GM20431 (cell line): ENCODE data around the gene ADORA2A.

Experiments
- in situ Hi-C: fragments of 300-500 bp; cut with MseI, MboI; formaldehyde crosslinking; loops from one replicate; pipeline ENCODE4 v1.15.0; 2020; ENCODE audit warnings: low sequenced_read_pairs; ENCODE audit not compliant: unreplicated experiment

The ADORA2A gene

DNA sequence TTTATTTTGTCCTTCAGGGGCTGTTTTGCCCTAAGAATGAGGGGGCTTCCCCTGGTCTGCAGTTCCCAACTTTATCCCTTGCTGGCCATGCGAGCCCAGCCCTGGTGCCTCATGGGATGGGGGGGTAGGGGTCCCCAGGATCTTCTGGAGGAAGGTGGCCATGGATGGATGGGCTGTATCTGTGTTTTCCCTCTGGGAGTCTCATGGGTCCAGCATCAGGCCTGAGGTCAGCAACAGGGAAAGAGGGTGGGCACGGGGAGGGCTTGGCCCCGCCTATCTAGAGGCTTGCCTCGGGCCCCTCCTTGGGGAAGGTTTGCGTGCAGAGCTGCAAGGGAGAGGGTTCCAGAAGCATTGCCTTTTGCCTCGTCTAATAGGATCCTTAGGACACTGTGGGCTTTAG is 10.8 kb upstream of the ADORA2A start:
- in situ Hi-C loops, result no loop called here

DNA sequence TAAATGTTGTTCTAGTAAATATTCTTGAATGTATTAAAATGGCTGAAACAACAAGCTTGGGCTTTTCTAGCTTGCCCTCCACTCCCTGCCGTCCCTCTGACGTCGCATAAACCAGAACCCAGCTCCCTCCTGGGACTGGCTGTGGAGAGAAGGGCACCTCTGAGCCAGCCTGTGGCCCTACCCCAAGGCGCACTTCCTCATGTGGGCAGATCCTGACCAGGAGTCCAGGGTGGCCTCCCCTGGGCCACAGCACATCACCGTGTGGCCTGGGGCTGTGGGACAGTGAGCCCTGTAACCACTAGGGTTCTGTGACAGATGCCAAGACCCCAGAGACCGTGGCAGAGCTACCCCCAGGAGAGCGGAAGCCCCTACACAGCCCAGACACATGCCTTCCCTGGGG is 10.2 kb upstream of the ADORA2A start:
- in situ Hi-C loops, result no loop called here

DNA sequence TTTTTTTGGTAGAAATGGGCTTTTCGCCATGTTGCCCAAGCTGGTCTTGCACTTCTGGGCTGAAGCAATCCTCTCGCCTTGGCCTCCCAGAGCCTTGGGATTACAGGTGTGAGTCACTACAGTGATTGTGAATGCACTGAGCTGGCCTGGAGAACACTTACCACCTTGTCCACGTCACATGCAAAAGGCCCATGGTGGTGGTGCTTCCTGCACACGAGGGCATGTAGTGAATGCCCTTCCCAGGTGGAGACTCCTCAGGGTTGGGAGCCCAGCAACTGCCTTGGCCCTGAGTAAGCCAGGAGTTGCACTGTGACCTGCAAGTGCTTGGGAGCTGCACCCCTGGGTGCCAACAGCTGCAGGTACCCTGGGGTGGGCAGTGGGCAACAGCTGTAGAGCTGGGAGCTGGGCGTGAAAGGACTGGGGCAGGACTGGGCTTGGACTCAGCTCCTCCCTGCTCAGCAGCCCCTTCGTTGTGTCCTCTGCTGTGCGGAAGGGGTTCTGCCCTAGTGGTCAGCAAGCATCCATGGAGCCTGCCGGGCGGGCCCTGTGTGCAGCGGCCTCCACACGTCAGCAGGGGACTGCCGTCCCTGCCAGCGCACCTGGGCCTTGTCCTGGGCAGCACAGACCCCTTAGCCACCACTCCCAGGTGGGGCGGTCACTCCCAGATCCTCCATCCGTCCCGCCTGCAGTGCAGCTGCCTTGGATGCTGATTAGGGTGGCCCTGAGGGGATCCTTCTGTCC is 9.3 kb upstream of the ADORA2A start:
- in situ Hi-C loops, result no loop called here

DNA sequence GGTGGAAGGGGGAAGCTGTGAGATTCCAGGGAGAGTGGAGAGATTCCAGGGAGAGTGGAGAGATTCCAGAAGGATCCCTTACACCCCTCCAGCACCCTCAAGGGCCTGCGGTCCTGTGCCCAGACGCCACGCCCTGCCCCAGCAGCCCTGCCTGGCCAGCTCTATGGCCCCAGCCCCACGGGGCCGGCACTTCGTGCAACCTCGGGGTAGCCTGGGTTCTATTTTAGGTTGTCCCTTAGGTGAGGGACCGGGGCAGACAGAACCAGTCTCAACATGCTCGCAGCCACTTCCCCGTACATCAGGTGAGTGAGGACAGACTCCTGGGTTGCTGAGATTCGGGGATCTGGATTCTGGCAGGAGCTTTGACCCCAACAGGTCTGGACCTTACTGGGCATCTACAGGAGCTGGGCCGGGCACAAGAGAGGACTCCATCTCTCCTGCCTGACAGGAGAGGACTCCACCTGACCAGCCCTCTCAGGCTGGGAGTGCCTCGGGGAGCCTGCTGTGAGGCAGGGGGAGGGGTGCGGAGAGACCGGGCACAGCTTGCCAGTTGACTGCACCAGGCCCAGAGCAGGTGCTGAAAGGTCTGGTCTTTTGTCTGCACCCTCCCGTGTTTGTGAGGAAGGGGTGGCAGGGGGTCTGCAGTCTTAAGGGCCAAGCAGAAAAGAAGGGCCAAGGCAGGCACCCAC is 8.5 kb upstream of the ADORA2A start:
- in situ Hi-C loops, result no loop called here

DNA sequence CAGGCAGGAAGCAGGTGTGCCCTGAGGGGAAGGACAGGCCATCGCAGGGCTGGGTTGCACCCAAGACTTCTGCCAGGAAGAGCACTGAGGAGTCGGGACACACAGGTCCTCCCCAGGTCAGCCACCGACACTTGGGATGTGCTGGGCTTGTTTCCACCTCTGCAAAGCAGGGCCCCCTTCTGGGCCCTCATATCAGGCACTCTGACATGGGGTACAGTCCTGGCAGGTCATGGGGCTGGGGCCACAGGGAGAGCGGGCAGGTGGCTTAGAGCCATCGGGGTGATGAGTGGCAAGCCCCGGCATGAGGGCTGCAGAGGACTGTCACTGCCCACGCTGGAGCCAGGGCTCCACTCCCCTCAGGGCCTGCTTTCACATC is 7.9 kb upstream of the ADORA2A start:
- in situ Hi-C loops, result no loop called here

DNA sequence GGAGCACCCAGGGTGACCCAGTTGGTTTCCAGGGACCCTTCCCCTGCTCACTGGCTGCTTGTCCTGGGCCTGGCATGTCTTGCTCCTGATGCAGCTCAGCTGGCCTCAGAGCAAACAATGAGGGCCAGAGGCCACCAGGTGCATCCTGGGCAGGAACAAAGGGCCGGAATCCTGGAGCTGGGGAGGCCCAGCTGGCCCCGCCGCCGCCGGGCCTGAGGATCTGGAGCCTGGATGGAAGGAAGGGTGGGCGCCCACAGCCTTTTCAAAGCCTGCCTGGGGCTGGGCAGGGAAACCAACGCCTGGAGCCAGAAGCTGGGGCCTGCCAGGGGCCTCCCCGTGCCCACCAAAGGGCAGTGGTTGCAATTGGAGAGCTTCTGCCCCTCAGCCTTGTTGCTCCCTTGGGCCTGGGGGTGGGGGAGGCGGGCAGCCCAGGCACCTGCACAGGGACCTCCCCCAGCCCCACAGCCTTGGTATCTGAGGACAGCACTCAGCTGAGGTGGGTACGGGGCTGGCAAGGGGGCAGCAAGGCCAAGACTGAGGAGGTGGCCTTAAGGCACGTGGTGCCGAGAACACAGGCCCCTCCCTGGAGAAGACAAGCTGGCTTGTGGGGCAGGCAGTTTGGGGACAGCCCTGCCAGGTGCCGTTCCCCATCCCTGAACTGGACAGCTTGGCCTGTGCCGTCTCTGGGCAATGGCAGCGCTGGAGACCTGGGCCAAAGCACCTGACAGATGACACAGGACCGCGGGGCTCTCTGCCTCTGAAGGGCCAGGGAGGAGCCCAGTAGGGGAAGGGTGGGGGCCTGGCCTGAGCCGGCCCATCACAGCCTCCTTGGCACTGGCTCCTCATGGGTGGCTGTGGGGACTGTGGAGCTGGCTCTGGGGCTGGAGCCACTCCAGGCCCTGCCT is 7.1 kb upstream of the ADORA2A start:
- in situ Hi-C loops, result loop anchor here (10.0 kb wide), 1 partner anchor 104 kb away; no protein-coding TSS in a partner anchor

DNA sequence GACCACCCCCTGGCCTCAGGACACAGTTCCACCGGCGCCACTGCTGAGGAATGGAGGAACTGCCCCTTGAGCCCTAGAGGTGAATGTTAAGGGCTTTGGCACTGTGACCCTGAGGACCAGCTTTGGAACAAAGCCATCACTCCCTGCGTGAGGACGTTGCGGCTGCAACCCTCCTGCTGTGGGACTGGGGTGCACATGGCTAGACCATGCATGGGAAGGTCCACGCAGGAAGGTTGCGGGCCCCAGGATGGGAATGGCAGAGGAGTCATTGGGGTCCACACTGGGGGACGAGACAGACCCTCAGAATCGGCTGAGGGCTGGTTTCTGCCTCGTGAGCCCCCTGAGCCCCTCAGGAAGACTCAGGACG is 6.4 kb upstream of the ADORA2A start:
- in situ Hi-C loops, result loop anchor here (10.0 kb wide), 1 partner anchor 104 kb away; no protein-coding TSS in a partner anchor

DNA sequence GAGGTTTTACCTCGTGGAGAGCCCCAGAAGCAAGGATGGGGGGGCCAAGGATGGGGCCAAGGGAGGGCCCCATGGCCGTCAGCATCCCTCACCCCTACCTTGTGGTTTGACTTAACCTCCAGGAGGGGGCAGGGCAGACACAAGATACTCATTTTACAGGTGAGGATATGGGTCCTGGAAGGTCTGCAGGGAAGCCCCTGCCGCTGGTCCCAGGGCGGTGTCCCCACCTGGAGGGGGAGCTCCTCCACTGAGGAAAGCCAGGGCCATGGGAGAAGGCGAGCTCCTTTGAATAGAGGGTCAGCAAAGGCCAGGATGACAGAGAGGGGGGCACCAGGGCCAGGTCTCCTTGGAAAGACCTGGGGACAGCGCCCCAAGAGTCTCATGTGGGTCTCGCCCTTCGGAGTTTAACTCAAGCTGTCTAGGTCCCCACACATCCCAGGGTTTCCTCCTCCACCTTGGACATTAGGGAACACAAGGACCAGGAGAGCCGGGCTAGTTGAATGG is 5.9 kb upstream of the ADORA2A start:
- in situ Hi-C loops, result loop anchor here (10.0 kb wide), 1 partner anchor 103 kb away; no protein-coding TSS in a partner anchor

DNA sequence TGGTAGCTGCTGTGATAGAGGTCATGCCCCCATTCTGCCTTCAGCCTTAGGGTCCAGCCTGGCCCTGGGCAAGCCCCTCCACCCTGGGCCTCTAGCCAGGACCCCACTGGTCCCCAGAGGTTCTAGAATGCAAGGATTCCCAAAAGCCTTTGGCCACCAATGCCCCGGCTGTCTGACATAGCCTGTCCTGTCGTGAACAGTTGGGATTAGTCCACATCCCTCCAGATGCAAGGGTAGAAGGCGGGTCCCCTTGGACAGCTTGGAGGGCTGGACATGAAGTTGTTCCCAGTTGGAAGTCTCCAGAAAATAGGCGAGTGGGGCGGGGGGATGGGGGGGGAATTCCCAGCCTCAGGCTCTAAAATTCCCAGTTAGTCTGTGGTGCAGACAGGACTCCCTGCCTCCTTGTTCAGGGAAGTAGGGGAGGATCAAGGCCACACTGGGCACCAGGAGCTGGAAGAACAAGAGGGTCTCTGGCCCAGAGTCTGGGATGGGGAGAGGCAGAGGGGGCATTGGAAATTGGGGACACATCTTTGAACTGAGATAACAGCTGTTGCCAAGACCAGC is 5.2 kb upstream of the ADORA2A start:
- in situ Hi-C loops, result loop anchor here (10.0 kb wide), 1 partner anchor 103 kb away; no protein-coding TSS in a partner anchor

DNA sequence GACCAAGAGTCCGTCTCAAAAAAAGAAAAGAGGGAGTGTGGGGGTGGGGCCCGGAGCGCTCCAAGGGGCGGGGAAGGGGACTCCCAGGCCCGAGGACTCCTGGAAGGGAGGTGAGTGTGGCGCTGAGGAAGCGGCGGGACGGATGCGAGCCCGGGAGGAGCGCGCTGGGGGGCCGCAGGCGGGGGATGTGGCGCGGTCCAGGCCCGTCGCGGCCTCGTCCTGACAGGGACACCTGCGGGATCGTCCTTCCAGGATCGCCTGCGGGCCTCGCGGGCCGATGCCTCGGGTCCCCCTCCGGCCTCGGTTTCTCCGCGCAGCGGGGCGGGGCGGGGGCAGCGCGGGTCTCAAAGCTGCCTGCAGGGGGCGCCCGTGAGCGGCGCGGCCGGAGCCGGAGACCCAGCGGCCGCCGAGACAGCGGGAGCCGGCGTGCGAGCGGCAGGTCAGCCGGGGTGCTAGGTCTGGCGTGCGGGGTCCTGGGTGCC is 3.8 kb upstream of the ADORA2A start:
- in situ Hi-C loops, result loop anchor here (10.0 kb wide), 1 partner anchor 101 kb away; no protein-coding TSS in a partner anchor

DNA sequence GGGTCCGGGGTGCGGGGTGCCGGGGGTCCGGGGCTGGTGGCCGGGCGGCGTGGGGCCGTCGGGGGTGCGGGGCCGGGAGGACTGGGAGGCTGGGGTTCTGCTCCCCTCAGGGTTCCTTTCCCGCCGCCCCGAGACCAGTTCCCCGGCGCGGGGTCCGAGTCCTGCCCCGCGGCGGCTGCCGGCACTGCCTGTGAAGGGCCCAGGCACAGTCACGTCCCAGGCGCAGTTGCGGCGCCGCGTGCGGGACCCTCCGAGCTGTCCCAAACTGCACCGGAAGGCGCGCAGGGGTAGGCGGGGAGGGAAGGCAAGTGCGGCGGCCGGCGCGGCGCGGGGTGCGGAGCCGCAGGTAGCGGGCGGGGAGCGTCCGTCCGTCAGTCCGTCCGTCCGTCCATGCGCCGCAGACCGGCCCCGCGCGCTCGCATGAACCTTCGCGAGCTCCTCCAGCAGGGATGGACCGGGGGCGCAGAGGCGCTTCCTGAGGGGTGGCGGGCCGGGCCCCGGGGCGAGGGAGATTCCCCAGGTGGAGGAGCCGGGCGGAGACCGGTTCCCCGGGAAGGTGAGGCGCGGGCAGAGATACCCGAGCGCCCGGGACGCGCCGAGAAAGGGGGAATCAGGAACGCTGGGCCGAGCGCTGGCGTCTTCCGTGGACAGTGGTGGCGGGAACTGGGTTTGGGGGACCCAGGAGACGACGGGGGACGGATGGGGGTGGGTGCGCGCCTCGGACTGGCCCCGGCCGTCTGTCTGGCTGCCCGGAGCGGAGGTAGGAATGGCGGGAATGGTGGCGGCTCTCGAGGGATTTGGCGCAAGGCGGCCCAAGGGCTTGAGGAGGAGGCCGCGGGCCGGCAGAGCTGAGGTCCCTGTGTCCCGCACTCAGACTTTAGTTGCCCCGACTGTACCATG is 3.1 kb upstream of the ADORA2A start:
- in situ Hi-C loops, result loop anchor here (10.0 kb wide), 1 partner anchor 101 kb away; no protein-coding TSS in a partner anchor

DNA sequence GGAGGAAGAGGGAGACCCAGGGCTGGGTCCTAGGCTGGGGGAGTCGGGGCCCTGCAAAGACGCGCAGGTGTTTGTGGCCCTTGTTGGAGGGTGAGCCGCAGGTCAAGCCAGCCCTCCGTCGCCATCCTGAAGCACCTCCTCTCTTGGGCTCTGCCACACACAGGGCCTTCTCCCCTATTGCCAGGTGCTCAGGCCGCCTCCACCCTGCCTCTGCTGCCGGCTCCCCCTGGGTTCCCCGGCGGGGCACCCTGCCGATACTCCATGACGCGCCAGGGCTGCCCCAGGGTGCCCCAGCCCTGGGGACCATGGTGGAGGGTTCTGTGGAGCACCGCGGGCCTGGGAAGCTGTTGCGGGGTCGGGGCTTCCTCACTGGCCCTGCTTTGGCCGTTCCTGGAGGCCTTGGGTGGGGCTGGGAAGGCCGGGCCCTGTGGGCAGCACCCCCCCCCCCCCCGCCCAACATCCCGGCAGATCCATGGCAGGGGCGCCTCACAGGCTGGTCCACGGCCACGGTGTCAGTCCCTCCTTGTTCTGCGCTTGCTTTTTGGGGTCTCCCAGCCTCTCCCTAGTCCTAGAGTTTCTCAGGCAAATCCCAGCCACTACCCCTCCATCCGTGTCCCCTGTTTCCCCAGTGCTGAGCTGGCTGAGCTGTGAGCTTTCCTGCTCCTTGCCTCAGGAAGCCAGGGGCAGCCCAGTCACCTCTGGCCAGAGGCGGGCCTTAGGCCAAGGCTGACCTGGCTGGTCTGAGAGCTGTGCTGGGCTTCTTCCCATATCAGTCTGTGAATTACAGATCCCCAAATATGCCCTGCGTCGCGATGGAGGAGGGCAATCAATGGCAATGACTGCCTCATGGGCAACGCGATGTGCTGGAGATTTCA is 2.3 kb upstream of the ADORA2A start:
- in situ Hi-C loops, result loop anchor here (10.0 kb wide), 1 partner anchor 100 kb away; no protein-coding TSS in a partner anchor

DNA sequence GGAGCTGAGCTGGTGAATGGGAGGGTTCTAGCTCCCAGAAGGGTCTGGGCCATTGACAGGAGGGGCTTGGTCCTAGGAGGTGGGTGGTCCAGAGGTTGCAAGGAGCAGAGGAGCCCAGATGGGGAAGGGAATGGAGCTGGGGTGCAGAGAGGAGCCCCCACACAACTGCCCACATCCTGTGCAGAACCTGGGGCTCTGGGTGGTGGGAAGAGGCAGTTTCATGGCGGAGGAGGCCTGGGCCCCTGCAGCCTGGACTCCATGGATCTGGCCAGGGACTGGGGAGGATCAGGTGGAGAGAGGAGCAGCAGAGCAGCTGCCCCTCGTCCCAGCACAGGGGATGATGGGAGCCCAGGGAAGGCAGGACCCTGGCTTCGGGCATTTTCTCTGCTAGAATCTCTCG is 963 bp upstream of the ADORA2A start:
- in situ Hi-C loops, result loop anchor here (10.0 kb wide), 1 partner anchor 98 kb away; no protein-coding TSS in a partner anchor

DNA sequence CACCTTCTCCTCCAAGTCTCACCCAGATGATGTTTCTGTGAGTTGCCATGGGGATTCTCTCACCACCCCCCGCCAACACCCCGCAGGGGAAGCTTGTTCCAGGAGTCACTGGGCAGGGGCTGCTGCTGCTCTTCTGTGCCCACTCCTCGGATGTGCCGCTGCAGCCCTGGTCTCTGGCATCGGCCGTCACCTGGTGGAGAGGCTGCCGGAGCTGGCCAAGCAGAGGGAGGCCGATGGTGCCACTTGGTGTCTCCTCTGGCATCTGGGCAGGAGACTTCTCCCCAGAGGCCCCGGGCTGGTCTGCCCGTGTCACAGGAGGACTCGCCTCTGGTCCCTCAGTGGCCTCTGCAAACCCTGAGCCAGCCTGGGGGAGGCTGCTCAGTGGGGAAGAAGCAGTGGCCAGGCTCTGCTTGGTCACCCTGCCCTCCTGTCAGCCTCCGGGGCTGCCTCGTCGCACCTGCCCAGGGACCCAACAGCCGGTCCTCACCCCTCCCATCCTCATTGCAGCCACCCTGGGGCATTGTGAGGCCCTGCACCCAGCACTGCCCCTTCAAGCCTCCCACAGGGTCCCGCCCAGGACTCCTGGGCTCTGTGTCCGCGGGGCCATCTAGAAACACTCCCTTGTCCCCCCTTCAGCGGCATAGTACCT is 424 bp upstream of the ADORA2A start:
- in situ Hi-C loops, result loop anchor here (10.0 kb wide), 1 partner anchor 98 kb away; no protein-coding TSS in a partner anchor

DNA sequence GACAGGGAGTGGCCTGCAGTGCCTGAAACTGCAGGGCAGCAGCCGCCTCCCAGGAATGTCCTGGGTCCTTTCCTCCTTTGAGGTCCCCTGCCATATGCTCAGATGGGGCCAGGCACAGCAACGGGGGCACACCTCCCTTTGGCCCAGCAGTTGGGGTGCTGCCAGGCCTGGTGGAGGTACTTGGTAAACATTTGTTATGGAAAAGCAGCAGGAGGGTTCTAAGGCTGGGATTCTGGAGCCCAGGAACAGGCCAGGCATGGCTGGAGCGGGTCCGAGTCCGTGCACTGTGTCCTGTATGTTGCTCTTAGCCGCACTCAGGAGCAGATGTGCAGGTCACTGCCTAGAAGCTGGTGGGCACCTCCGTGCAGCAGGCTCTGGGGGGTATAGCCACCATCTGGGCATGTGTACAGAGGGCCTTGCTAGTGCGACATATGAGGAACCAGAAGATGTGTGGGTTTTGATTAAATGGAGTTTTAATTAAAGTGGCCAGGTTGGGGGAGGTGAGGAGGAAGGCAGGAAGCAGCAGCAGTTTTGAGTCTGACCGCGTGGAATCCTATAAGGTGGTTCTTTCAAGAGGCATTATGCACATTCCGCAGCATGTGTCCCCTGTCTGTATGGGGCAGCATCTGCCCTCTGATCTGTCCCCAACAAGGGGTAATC is 1.5 kb downstream of the ADORA2A start:
- in situ Hi-C loops, result loop anchor here (10.0 kb wide), 1 partner anchor 96 kb away; no protein-coding TSS in a partner anchor
